ENCODE measurements around the gene RAD51B. TPM values are rescaled to one million over a fixed set of nuclear protein-coding genes. Genes with fewer than 3 reads are reported as not detected.
A peak's percentile ranks its signal among the peaks of the same experiment; 100 is the strongest.

Gene RAD51B
- total RNA-seq, 1 donor from 2014 or later, result 5.3 TPM

DNA sequence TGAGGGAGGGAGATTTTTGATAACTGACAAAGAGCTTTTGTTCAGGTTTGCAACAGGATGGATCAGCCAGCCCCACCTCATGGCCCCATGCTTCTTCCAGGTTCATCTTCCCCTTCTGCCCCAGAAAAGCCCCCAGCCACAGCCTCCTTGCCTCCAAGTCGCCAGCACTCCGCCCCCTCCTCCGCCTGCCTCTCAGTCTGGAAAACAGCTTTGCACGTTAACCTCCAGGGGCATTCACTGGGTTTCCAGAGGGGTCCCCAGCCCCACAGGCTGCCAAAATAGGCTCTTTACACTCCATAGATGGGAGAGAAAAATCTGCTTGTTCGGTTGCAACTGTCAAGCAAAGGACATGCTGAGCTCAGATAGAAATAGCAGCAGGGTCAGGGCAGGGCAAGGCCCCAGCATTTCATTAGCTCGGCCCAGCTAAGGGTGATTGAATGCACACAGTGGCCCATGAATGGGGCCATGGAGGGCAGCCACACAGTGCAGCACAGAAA, 719.7 kb downstream of the RAD51B start:
- DNase-seq (ENCODE audit: low spot score in 2 of 2) (no peak), FAIRE-seq (no peak)

DNA sequence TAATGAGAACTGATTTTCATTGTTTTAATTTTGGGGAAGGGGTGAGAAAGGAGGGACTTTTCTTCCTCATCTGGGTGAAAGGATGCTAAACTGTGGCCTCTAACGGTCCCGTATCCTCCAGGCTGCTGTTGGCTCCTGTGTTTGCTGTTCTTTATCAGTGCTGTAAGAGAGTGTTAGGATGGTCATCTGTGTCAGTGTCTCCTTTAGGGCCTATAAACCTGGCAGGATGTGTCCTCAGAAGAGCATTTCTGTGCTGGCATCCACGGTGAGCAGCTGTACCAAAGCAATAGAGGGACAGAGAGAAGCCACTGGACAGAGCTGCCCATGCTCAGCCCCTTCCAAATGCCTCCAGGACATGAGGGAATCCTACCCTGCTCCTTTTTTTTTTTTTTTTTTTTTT, 720.2 kb downstream of the RAD51B start:
- no peak for DNase-seq (ENCODE audit: low spot score in 2 of 2)
- no peak for FAIRE-seq

DNA sequence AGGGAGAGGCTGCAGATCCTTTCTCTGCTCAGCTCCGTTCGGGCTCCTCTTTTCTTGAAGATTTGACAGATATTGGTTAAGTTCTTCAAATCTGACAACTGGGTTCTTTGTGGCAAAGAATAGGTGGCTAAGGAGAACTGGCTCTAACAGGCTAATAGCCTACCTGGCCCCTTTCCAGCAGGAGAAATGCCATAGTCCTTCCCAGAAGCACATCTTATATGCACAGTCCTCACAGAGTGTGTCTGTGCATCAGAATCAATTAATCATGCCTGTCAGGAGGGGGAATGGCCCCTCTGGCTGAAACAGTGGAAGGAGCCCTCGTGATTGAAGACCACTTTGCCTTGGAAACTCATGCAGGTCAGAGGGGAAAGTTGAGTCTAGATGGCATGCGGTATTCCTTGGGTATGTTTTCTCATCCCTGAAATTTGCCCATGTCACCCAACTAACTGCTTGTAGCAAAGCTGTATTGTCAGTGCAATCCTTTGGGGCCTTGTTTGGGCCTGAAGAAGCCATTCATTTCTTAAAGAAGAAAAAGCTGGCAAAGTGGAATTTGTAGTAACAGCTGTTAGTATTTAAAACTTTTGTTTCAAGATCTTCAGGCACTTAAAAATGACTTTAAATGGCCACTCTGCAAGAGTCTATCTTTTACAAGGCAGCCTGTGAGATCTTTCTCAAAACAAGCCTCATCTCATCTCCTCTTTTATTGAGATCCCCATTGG, 721.8 kb downstream of the RAD51B start:
- DNase-seq (ENCODE audit: low spot score in 2 of 2), result no peak
- no peak for FAIRE-seq

DNA sequence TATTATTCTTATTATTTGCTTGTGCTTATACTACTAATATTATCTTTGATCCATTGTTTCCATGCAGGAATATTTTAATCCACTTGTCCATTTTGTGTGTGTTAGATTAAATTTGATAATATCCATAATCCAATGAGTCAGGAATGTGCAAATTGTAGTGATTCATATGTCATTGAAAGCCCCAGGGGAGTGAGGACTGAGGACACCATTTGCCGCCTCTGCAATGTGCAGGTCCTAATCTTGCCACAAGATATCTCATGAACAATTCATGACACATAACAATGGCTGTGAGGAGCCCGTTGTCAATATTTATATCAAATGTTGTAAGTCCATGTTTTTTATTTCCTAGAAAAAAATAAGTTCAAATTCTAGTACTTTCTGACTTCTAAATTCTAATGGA, 722.8 kb downstream of the RAD51B start:
- FAIRE-seq (no peak), DNase-seq (ENCODE audit: low spot score in 2 of 2) (no peak)

DNA sequence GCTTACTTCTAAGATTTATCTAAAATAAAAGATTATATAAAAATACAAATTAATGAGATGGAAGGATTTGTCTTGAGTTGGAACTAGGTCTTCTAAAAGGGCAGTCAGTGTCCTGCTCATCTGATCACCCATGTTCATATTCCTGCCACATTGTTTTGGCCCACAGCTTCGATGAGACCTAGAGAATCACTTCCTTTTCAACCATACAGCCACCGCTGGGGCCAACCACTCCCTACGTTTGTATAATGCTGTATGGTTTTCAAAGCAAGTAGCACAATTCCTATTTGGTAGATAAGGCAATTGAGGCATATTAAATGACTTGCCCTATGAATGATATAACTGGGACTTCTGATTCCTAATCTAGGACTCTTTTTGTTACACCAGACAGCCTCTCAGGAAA, 723.9 kb downstream of the RAD51B start:
- FAIRE-seq (no peak), DNase-seq (ENCODE audit: low spot score in 2 of 2) (no peak)

DNA sequence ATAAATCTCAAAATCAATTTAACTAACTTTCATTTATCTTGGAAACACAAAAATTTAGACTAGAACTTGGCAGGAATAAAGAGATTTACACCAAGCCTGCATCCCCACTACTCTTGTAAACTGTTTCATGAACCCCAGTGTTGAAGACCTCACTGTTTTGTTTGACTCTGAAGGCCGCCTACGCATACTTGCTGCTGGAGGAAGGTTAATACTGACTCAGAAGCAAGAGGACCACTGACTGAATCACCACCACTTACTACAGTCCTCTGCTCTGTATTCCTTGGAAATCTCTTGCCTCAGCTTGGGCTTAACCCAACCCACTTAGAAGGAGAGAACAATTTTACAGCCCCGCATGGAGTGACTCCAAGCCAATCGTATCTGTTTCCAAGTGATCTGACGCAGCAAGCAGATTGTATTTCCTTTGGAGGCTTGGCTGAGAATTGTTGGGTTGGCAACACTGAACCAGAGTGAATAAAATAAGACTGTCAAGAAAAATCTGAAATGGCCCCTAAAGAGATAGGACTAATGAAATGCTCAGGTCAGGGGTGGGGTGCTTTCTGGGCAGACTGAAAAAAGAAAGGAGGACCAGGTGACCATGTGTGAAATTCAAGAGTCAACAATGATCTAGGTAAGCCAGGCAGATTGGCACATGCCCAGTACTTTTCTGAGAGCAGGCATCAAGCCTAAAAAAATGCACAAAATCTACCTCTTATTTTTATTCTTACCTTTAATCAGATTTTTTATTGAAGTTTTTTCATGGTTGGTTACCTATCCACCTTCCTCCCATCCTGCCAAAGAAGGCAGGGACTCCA, 724.7 kb downstream of the RAD51B start:
- FAIRE-seq (no peak), DNase-seq (ENCODE audit: low spot score in 2 of 2) (no peak)

DNA sequence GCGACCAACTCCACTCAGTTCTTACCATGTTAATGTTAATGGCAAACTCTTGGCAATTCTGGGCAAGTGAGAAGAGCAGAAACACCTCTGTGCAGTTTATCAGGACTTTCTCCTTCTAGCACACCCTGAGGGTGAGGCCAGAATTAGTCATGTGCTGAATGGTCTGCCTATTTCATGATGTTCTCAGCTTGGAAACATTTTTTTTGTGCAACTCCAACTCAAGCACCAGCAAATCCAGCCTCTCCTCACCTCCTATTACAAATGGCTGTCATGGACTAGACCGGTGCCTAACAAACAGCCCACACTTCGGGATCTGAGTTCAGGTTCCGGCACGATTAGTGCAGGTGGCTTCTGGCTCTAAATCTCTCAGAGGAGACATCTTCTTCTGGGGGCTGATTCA, 727.3 kb downstream of the RAD51B start:
- DNase-seq (ENCODE audit: low spot score in 2 of 2) (no peak), FAIRE-seq (no peak)

DNA sequence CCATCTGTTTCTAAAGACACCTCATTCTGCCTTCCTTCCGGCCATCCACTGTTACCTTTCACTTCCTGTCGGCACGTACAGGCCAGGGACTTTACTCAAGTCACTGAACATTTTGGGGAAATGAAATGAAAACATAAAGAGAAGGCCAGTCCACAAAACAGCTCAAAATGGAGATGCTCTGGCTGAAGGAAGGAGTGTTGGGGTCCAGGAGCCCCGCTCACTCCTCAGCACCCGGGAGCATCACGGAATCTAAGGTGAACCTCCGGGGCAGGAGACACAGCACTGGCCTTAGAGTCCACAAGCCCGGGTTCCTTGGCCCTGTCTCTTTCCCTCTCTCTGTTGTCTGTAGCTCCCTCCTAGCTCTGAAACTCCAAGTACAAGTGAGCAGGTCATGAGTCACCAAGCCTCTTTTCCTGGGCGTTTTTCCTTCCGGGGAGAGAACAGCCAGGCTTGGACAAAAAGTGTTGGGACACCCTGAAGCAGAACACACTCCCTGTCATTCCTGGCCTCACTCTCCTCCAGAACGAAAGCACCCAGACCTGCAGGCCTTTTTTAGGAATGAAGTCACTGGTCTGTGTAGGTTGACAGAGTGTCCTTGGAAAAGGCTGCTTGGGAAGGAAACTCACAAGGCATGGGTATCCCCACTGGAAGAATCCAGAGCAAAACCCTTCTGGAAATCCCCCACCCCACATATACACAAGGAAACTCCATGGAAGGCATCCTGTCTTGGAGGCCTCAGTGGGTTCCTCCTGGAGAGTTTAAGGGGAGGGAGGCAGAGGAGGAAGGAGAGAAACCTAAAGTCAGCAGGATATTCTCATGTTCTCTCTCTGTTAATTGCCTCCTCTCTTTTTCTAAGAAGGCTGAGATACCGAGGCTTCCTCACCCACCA, 728.0 kb downstream of the RAD51B start:
- FAIRE-seq, result no peak
- no peak for DNase-seq (ENCODE audit: low spot score in 2 of 2)

DNA sequence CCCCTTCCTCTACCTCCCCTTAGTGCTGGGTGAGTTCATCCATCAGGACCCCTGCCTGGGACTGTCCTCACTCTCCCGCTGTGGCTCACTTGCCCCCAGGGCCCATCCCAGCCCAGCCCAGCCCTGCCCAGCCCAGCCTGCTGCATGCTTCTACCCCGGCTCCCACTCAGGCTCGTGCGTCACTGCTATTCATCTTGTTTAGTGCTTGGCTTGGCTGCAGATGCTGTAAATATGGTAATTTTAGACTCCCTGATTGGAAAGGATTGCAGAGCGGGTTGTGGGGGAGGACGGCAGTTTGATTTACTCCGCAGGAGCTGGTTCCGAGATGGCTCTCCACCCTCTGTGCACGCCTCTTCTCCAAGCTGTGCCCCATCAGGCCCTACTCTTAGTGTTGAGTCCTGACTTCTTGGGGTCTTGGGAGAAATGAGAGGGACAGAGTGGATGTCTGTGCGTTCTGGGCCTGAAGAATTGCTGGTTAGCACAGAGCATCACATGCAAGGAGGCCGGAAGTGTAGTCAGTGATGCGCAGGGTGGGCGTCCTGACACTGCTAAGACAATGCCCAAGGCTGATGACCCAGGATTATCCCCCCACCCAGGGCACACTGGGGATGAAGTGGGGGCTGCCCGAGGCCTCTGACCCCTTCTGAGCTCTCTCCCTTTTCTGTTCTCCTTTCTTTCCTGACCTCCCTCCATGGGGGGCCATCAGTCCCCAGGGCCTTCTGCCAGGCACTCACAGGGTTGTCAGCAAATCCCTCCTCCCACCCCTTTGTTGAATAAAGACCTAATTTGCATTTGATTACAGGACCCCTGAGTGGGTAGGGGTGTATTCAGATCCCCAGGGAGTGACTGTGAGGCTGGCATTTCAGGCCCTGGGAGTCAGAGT, 728.9 kb downstream of the RAD51B start:
- FAIRE-seq, result no peak
- peak in 1 of 2 donors; percentile 69 for DNase-seq (ENCODE audit: low spot score in 2 of 2)

DNA sequence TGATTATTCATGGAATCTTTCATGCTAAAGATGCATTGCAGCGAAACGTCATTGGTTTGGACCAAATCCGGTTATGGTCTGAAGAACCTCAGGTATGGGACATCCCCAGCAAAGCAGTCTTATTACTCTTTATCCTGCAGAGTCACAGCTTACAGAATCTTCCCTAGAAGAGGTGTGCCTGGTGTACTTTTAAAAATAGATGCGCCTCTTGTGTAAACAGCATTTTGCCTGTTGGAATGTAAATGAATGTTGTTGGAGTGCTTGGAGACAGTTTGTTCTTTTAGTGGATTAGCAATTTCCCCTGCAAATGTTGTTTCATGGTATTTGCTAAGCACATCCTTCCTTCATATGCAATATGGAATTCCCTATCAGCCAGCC, 730.7 kb downstream of the RAD51B start:
- DNase-seq (ENCODE audit: low spot score in 2 of 2), result no peak
- FAIRE-seq, result no peak

DNA sequence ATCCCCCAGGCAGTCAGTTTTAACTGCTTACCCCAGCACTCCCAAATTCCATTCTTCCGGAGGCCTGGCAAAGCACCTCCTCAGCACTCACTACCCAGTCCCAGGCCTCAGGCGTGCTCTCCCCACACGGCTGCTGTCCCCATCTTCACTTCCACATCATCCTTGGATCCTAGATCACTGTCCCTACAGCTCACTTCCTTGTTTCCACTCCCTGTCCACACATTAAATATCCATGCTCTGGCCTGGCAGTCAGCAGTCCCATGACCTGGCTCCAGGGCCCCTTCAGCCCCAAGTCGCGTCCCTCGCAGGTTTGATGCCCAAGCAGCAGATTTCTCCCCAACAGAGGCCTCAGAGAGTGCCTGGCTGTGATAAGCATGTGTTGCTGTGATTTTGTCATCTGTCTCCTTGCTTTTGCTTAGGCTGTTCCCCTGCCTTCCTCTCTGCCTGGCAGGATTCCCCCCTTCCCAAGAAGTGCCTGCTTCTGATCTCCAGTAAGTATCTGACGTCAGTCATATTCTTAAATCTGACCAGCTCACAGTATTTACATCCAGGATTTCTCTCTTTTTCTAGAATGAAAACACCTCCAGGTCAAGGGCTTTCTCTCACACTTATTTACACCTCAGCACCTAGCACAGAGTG, 731.6 kb downstream of the RAD51B start:
- FAIRE-seq (no peak), DNase-seq (ENCODE audit: low spot score in 2 of 2) (no peak)

DNA sequence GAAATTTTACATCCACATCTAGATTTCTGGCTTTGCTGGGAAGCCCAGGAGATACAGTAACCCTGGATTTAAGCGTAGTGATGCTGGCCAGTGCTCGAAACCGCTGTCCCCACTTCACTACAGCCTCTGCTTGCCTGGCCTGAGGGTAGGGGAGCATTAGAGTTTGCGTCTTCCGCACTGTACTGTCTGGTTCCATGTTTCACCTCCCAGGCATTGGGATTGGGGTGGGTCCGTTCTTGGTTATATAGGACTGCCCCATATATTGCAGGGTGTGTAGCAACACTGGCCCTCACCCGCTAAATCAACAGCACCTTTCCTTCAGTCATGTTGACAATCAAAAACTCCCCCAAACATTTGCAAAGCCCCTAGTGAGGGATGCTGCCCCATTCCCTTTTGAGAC, 732.5 kb downstream of the RAD51B start:
- FAIRE-seq (no peak), DNase-seq (ENCODE audit: low spot score in 2 of 2) (no peak)

DNA sequence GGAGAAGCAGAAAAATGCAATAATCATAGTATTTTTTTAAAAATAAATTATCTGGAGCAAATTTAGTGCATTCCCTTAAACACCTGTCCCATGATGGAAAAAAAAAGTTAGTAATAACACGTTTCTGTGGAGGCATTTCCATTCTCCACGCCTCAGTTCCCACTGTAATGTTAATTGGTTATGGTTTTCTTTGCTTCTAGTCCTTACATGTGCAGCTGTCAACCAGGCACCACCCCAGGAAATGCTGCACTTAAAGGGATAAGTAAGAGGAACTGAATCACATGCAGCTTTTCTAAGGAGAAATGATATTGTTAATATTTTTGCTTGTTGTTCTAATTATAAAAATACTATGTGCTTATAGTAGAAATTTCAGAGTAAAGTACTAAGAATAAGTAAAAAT, 733.0 kb downstream of the RAD51B start:
- FAIRE-seq (no peak), DNase-seq (ENCODE audit: low spot score in 2 of 2) (no peak)

DNA sequence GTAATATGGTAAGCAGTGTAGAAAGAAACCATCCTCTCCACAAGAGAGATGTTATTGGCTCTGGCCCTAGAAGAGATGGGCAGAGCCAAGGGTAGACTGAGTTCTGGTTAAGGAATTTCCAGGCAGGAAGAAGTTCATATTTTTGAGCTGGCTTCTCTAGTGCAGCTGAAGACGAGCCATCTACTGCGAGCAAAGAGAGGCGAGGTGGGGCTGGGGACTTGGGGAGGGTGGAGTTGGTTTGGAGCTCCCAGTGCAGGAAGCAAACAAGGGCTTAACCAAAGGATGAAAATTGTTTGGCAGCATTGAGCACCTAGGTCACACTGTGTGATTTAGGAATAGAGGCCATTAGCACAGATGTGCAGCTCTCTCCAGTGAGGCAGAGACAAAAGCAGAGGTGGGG, 733.7 kb downstream of the RAD51B start:
- no peak for FAIRE-seq
- no peak for DNase-seq (ENCODE audit: low spot score in 2 of 2)

DNA sequence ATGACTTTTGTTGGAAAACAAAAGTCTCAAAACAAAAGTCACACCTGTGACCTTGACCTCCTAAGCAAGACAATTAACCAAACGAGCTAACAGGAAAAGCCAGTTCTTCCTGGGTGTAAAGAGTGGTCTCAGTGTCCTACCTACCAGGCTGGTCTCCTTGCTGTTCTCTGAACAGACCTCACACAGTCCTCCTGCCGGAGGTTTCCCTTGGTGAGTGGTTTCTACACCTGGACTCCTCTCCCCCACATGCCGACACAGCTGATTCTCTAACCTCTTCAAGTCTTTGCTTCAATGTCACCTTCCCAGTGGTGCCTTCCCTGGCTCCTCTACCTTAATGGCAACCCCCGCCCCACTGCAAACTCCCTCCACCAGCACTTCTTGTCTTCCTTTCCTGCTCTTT, 734.7 kb downstream of the RAD51B start:
- FAIRE-seq (no peak), DNase-seq (ENCODE audit: low spot score in 2 of 2) (no peak)

DNA sequence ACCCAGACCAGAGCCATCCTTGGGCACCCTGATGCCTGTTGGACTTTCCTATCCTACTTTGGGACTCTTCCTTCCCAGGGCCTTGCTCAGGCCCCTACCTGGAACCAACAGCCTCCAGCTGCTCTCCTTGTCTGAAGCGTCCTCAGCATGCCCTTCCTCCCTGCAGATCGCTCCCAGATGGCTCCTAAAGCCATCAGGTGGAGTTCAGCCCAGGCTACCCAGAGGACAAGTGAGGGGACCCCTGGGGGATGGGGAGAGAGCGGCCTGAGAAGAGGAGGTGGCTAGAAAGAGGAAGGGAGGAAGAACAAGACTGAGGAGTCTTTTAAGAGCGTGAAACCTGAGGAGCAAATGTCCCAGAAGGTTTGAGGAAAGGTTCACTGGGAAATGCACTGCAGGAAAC, 736.7 kb downstream of the RAD51B start:
- FAIRE-seq, result no peak

DNA sequence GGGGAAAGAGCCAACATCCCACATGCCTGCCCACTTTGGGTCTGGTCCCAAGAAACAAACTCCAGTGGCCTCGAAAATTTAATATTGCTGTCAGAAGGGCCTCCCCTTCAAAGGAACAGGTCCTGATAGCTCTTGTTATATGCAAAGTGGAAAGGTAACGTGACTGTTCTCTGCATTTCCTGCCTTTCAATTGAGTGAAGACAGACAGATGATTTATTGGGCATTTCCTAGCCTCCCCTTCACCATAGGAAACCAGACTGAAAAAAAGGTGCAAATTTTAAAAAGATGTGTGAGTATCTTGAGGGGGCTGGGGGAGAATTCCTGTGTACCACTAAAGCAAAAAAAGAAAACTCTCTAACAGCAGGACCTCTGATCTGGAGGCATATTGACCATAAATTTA, 738.1 kb downstream of the RAD51B start:
- FAIRE-seq (no peak), DNase-seq (ENCODE audit: low spot score in 2 of 2) (no peak)

More for the DNA sequence above, 736.7 kb downstream of the RAD51B start:
- no peak for DNase-seq (ENCODE audit: low spot score in 2 of 2)

DNA sequence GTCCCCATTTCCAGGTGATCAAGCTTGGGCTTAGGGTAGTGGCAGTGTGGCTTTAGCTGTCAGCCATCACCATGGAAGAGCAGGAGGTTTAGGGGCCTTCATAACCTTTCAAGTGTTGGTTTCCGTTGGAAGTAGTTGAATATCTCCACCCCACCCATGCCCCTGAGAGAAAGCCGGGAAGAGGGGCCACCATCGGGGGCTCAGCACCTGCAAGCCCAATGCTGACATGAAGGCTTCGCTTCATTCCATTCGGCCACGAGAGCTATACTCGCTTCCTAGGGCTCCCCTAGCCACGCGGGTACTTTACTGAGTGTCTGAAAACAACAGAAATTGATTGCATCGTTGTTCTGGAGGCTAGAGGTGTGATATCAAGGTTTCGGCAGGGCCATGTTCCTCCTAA, 738.5 kb downstream of the RAD51B start:
- no peak for DNase-seq (ENCODE audit: low spot score in 2 of 2)
- FAIRE-seq, result no peak

DNA sequence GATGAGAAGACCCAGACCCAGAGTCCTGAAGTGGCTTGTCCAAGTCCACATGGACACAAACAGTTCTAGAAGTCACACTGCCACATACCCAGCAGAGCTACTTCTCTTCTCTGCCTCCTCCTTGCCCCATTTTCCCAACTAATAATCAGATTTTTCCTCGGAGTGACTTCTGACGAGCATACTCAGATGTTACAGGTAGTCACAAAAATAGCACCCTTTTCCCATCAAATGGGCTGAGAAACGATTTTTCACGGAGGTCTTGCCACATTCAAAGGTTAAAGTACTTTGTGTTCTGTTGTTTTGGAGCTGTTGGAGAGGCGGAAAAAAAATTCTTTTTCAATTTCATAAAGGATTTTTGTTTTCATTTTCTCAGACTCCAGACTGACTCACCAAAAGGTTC, 740.4 kb downstream of the RAD51B start:
- FAIRE-seq, result no peak
- DNase-seq (ENCODE audit: low spot score in 2 of 2), result no peak
